A673 (cell line): ENCODE results near the gene IL12RB2.

Experiments
- CTCF ChIP-seq: fragments of 300-800, 200-600 bp; sonication (generic); conservative IDR thresholded peaks from 2 replicates; pipeline ENCODE4 v1.5.1; 2017; ENCODE audit warnings: low read depth, mild to moderate bottlenecking, antibody characterized with exemption, low read length, moderate library complexity, mixed read lengths
- EZH2 ChIP-seq: fragments of 200-600 bp; sonication (generic); IDR thresholded peaks from 2 replicates; pipeline ENCODE4 v1.6.1; 2017; ENCODE audit warnings: borderline replicate concordance, low read depth, mild to moderate bottlenecking, mixed read lengths, antibody characterized with exemption, low read length; ENCODE audit not compliant: poor library complexity, severe bottlenecking

GRCh38 chr1:67420835-67421492, 113.3 kb downstream of the IL12RB2 start:
- TF ChIP-seq EZH2 (no peak), CTCF (no peak)
